GM12891 (cell line): ENCODE data around the gene CCNQ.

Source experiments
- POLR2A ChIP-seq: IDR thresholded peaks from 2 replicates; pipeline ENCODE4 v1.6.1; 2011; ENCODE audit warnings: low read depth, low read length, control low read depth
- POLR2AphosphoS5 ChIP-seq: IDR thresholded peaks from 2 replicates; pipeline ENCODE4 v1.6.1; 2011; ENCODE audit warnings: low read depth, low read length, control low read depth
- POU2F2 ChIP-seq: IDR thresholded peaks from 2 replicates; pipeline ENCODE4 v1.6.1; 2011; ENCODE audit warnings: low read depth, mild to moderate bottlenecking, control low read depth, low read length, moderate library complexity
- TAF1 ChIP-seq: IDR thresholded peaks from 2 replicates; pipeline ENCODE4 v1.6.1; 2011; ENCODE audit warnings: low read depth, low read length, control low read depth

- TF ChIP-seq POLR2A, result no peak
- TF ChIP-seq TAF1, result no peak
- no peak for TF ChIP-seq POLR2AphosphoS5
- TF ChIP-seq POU2F2, result no peak
Observed at GRCh38 chrX:153642655-153643430, 43.9 kb upstream of the CCNQ start.
